Left ventricle myocardium inferior (tissue), 1 donor: Measurements from ENCODE around the gene DZIP1. TPM values are rescaled to one million over a fixed set of nuclear protein-coding genes. Genes with fewer than 3 reads are reported as not detected.

Experiments used
- DNase-seq: peaks from one replicate; pipeline ENCODE4 v3.0.0-alpha.2; 2020
- H3K27ac ChIP-seq: fragments of 200-600 bp; replicated peaks from 2 replicates; pipeline ENCODE4 v1.8.0; 2021
- H3K27me3 ChIP-seq: fragments of 200-600 bp; 2 replicates; pipeline ENCODE4 v1.8.0; 2021; ENCODE audit warnings: low read depth
- H3K36me3 ChIP-seq: fragments of 200-600 bp; 2 replicates; pipeline ENCODE4 v1.8.0; 2021
- H3K4me1 ChIP-seq: fragments of 200-600 bp; 2 replicates; pipeline ENCODE4 v1.8.0; 2021
- H3K4me3 ChIP-seq: fragments of 200-600 bp; 2 replicates; pipeline ENCODE4 v1.8.0; 2021; ENCODE audit warnings: mild to moderate bottlenecking, moderate library complexity
- H3K9me3 ChIP-seq: fragments of 200-600 bp; replicated peaks from 2 replicates; pipeline ENCODE4 v1.8.0; 2021
- CTCF ChIP-seq: fragments of 200-600 bp; IDR thresholded peaks from 2 replicates; pipeline ENCODE4 v1.8.0; 2021; ENCODE audit warnings: antibody characterized with exemption, mild to moderate bottlenecking, borderline replicate concordance
- intact Hi-C: fragments of 100-400 bp; cut with micrococcal nuclease; formaldehyde crosslinking; loops from one replicate; pipeline ENCODE4 v1.11.0; 2022
- total RNA-seq: library from RNA; stranded (reverse); fragmentation: NEBNext Ultra II Directional; extraction: Animal tissue kit (Norgen Biotek cat#: 25700); gene quantifications from one replicate; pipeline ENCODE4 v1.2.1, GENCODE V29; 2021
- donor health status: DM: no; HTN: yes; CAD: no; lungs with severe emphysema.

DZIP1 gene
- total RNA-seq, 1 donor from 2014 or later = 3.8 TPM

- Histone ChIP-seq H3K27ac (no peak overlapping the region), H3K4me3 (no peak overlapping the region), H3K9me3 (peaks cover 22% of the 10 kb centered on the region), H3K4me1 (no peaks in the 10 kb centered on the region), H3K27me3 (peaks cover 20% of the 10 kb centered on the region), H3K36me3 (no peaks in the 10 kb centered on the region)
- DNase-seq = no peak
- peak; percentile 69 for TF ChIP-seq CTCF
- intact Hi-C loops = no loop called here
Measured at GRCh38 chr13:95660981-95661581, 16.6 kb upstream of the DZIP1 start.

- Histone ChIP-seq H3K9me3 (peaks cover 6% of the 10 kb centered on the region), H3K27ac (no peak overlapping the region), H3K27me3 (peaks cover 31% of the 10 kb centered on the region), H3K4me3 (no peak overlapping the region), H3K36me3 (no peaks in the 10 kb centered on the region), H3K4me1 (no peaks in the 10 kb centered on the region)
- TF ChIP-seq CTCF = no peak
- no peak for DNase-seq
- intact Hi-C loops = no loop called here
Measured at GRCh38 chr13:95659500-95659899, 15.0 kb upstream of the DZIP1 start.

GRCh38 chr13:95656386-95657015 lies 12.0 kb upstream of the DZIP1 start:
- no peaks in the 10 kb centered on the region for H3K36me3 ChIP-seq
- DNase-seq = no peak
- H3K4me1 ChIP-seq = no peaks in the 10 kb centered on the region
- intact Hi-C loops = no loop called here
- no peak overlapping the region for H3K27ac ChIP-seq
- no peak for TF ChIP-seq CTCF
- H3K4me3 ChIP-seq = no peak overlapping the region
- H3K27me3 ChIP-seq = peaks cover 35% of the 10 kb centered on the region
- no peaks in the 10 kb centered on the region for H3K9me3 ChIP-seq

GRCh38 chr13:95652821-95653220 lies 8.3 kb upstream of the DZIP1 start:
- Histone ChIP-seq H3K4me3 (no peak overlapping the region), H3K27me3 (peaks cover 25% of the 10 kb centered on the region), H3K9me3 (no peaks in the 10 kb centered on the region), H3K4me1 (no peaks in the 10 kb centered on the region), H3K36me3 (no peaks in the 10 kb centered on the region), H3K27ac (no peak overlapping the region)
- no peak for DNase-seq
- TF ChIP-seq CTCF = no peak
- intact Hi-C loops = no loop called here

GRCh38 chr13:95652244-95652764 lies 7.8 kb upstream of the DZIP1 start:
- H3K4me1 ChIP-seq = no peaks in the 10 kb centered on the region
- H3K27ac ChIP-seq = no peak overlapping the region
- H3K36me3 ChIP-seq = no peaks in the 10 kb centered on the region
- H3K9me3 ChIP-seq = no peaks in the 10 kb centered on the region
- no peak for TF ChIP-seq CTCF
- peaks cover 20% of the 10 kb centered on the region for H3K27me3 ChIP-seq
- intact Hi-C loops = no loop called here
- DNase-seq = no peak
- H3K4me3 ChIP-seq = no peak overlapping the region
